Gastroesophageal sphincter (tissue), 4 donors: ENCODE measurements around the gene CCL22. TPM values are rescaled to one million over a fixed set of nuclear protein-coding genes. Genes with fewer than 3 reads are reported as not detected.

Experiments
- ATAC-seq: fragments of 150-250 bp; one replicate; pipeline ENCODE4 v1.9.1; 2016; ENCODE audit warnings: mild to moderate bottlenecking, moderate library complexity
- H3K27ac ChIP-seq, 4 donors: fragments of 200-600 bp; sonication (generic) in 3 of 4; 1 replicate in 3 of 4; 2 replicates in 1 of 4; pipeline ENCODE4 v1.5.1; 2016 to 2019
- H3K27me3 ChIP-seq: fragments of 200-600 bp; sonication (generic); one replicate; pipeline ENCODE4 v1.5.1; 2019
- H3K36me3 ChIP-seq, 2 donors: fragments of 200-600 bp; sonication (generic); one replicate each; pipeline ENCODE4 v1.5.1; 2019; ENCODE audit warnings: control low read depth in 1 of 2
- H3K4me1 ChIP-seq, 3 donors: fragments of 200-600 bp; sonication (generic); 1 replicate in 2 of 3; 2 replicates in 1 of 3; pipeline ENCODE4 v1.5.1; 2016 to 2019; ENCODE audit warnings: control low read depth in 2 of 3
- H3K4me3 ChIP-seq, 2 donors: fragments of 200-600 bp; sonication (generic); one replicate each; pipeline ENCODE4 v1.5.1; 2019; ENCODE audit warnings: mild to moderate bottlenecking in 1 of 2, moderate library complexity in 1 of 2
- H3K9me3 ChIP-seq, 3 donors: fragments of 200-600 bp; sonication (generic); one replicate each; pipeline ENCODE4 v1.5.1; 2017 to 2019; ENCODE audit warnings: control low read depth in 2 of 3
- CTCF ChIP-seq, 4 experiments: fragments of 200-600 bp in 2 of 4; fragments of 450-650 bp in 2 of 4; sonication (generic) in 1 of 4; IDR thresholded peaks; one replicate each; pipeline ENCODE4 v1.5.1; 2017 to 2019; ENCODE audit warnings: antibody characterized with exemption in 4 of 4, mild to moderate bottlenecking in 2 of 4, moderate library complexity in 2 of 4
- EP300 ChIP-seq: sonication (generic); formaldehyde crosslinking; IDR thresholded peaks from one replicate; pipeline ENCODE4 v1.6.1; 2017; ENCODE audit warnings: antibody characterized with exemption, mild to moderate bottlenecking
- POLR2A ChIP-seq, 2 donors: fragments of 450-650 bp; IDR thresholded peaks; one replicate each; pipeline ENCODE4 v1.6.1; 2017; ENCODE audit warnings: antibody characterized with exemption in 2 of 2, mild to moderate bottlenecking in 2 of 2, moderate library complexity in 1 of 2
- POLR2AphosphoS5 ChIP-seq: sonication (generic); formaldehyde crosslinking; IDR thresholded peaks from one replicate; pipeline ENCODE4 v1.6.1; 2017; ENCODE audit warnings: antibody characterized with exemption
- WGBS, 2 donors: methylation state at CpG; one replicate each; pipeline ENCODE4 v1.1.5; 2018; ENCODE audit warnings: low coverage in 1 of 2; 5-methylcytosine and 5-hydroxymethylcytosine counted together
- total RNA-seq, 4 donors: library from RNA; depleted of rRNA; stranded (reverse); fragments of >200 nt; gene quantifications; one replicate each; pipeline ENCODE4 v1.1.0, GENCODE V29; 2016

CCL22 gene
- total RNA-seq, 4 donors from 2014 or later, result not detected

- H3K4me3 ChIP-seq, result no peak overlapping the region
- H3K36me3 ChIP-seq, result no peaks in the 10 kb centered on the region
- no peak overlapping the region for H3K27ac ChIP-seq
- no peak for TF ChIP-seq EP300
- no peak for TF ChIP-seq CTCF (IDR thresholded peaks at IDR 0.05)
- TF ChIP-seq POLR2A (IDR thresholded peaks at IDR 0.05), result no peak
- no peak for TF ChIP-seq POLR2AphosphoS5
- no peaks in the 10 kb centered on the region for H3K4me1 ChIP-seq
- no peaks in the 10 kb centered on the region for H3K27me3 ChIP-seq
- no peak for ATAC-seq
- peaks cover 0 to 9% (median 0%) of the 10 kb centered on the region in 3 donors for H3K9me3 ChIP-seq
- 62 to 67% methylated on average over 6 to 8 of the region's 8 CpGs for WGBS, 2 donors
Observed at GRCh38 chr16:57329718-57330327, 28.8 kb upstream of the CCL22 start.

GRCh38 chr16:57331355-57331754 is 27.2 kb upstream of the CCL22 start:
- Histone ChIP-seq H3K36me3 (no peaks in the 10 kb centered on the region), H3K27ac (no peak overlapping the region), H3K4me1 (no peaks in the 10 kb centered on the region), H3K9me3 (peaks cover 0 to 9% (median 0%) of the 10 kb centered on the region in 3 donors), H3K4me3 (no peak overlapping the region), H3K27me3 (no peaks in the 10 kb centered on the region)
- no peak for ATAC-seq
- 71 to 81% methylated on average over 1 to 3 of the region's 3 CpGs for WGBS, 2 donors
- no peak for TF ChIP-seq CTCF (IDR thresholded peaks at IDR 0.05)
- no peak for TF ChIP-seq POLR2AphosphoS5
- TF ChIP-seq EP300, result no peak
- no peak for TF ChIP-seq POLR2A (IDR thresholded peaks at IDR 0.05)

- no peak for TF ChIP-seq CTCF (IDR thresholded peaks at IDR 0.05)
- TF ChIP-seq POLR2AphosphoS5, result no peak
- WGBS, 2 donors, result 100% methylated on average over 1 of the region's 1 CpG; no CpG with 5 or more reads in 1 of the 2 donors
- no peaks in the 10 kb centered on the region for H3K36me3 ChIP-seq
- H3K4me3 ChIP-seq, result no peak overlapping the region
- no peaks in the 10 kb centered on the region for H3K27me3 ChIP-seq
- H3K27ac ChIP-seq, result no peak overlapping the region
- H3K9me3 ChIP-seq, result peaks cover 0 to 9% (median 0%) of the 10 kb centered on the region in 3 donors
- H3K4me1 ChIP-seq, result no peaks in the 10 kb centered on the region
- no peak for ATAC-seq
Observed at GRCh38 chr16:57333402-57333801, 25.2 kb upstream of the CCL22 start.

GRCh38 chr16:57335366-57335765 is 23.2 kb upstream of the CCL22 start:
- H3K27ac ChIP-seq, result no peak overlapping the region
- H3K27me3 ChIP-seq, result no peaks in the 10 kb centered on the region
- no peak for ATAC-seq
- H3K9me3 ChIP-seq, result peaks cover 0 to 9% (median 0%) of the 10 kb centered on the region in 3 donors
- no peak for TF ChIP-seq EP300
- no peak for TF ChIP-seq POLR2AphosphoS5
- no peak for TF ChIP-seq CTCF (IDR thresholded peaks at IDR 0.05)
- no peak for TF ChIP-seq POLR2A (IDR thresholded peaks at IDR 0.05)
- H3K4me1 ChIP-seq, result no peaks in the 10 kb centered on the region
- WGBS, 2 donors, result 71 to 93% methylated on average over 4 of the region's 4 CpGs
- H3K4me3 ChIP-seq, result no peak overlapping the region
- H3K36me3 ChIP-seq, result no peaks in the 10 kb centered on the region

GRCh38 chr16:57341062-57341440 is 17.5 kb upstream of the CCL22 start:
- Histone ChIP-seq H3K27me3 (no peaks in the 10 kb centered on the region), H3K27ac (no peak overlapping the region), H3K36me3 (no peaks in the 10 kb centered on the region), H3K4me3 (no peak overlapping the region), H3K9me3 (no peaks in the 10 kb centered on the region), H3K4me1 (no peaks in the 10 kb centered on the region)
- WGBS, 2 donors, result 71 to 85% methylated on average over 3 to 5 of the region's 6 CpGs
- no peak for ATAC-seq
- TF ChIP-seq CTCF (IDR thresholded peaks at IDR 0.05) (no peak), EP300 (no peak), POLR2AphosphoS5 (no peak), POLR2A (IDR thresholded peaks at IDR 0.05) (no peak)
